ENCODE measurements around the gene HSPE1.

Gene HSPE1

DNA sequence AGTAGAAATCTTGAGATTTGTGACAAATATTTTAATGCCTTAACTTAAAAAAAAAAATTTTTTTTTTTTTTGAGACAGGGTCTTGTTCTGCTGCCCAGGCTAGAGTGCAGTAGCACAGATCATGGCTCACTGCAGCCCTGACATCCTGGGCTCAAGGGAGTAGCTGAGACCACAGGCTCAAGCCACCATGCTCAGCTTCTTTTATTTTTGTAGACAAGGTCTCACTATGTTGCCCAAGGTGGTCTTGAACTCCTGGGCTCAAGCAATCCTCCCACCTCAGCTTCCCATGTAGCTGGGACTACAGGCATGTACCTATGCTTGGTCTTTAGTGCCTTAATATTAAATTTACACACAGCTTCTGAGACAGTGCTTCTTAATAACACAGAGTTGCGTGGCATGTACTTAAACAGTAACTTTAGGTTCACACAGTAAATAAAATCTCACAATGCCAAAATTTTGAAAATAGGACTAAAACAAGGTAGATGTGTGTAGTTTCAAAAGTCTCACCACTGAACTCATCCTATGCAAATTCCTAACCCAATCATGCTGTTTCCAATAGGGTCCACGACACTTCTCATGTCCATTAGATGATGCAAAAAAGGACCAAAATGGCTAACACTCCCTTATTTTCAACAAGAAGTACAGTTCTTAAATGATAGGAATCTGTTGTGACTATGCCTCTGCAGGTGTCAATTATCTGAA, 4.6 kb upstream of the HSPE1 start:
- peak overlapping the region; percentile 93 for H3K4me3 ChIP-seq
- peak overlapping the region; percentile 91 for H3K9ac ChIP-seq (ENCODE audit: insufficient read length)
- H3K9me3 ChIP-seq (ENCODE audit: low read depth, low read length): no peaks in the 10 kb centered on the region
- no peak for DNase-seq (ENCODE audit: low read depth, low spot score)
- TF ChIP-seq FOXP2 (optimal IDR thresholded peaks at IDR 0.05; ENCODE audit: control extremely low read depth, extremely low read length, insufficient read depth) (no peak), POLR2AphosphoS5 (IDR thresholded peaks at IDR 0.05; ENCODE audit: borderline replicate concordance, low read depth, low read length) (peak; percentile 28; the same call in 1 of the 2 replicates)
- H3K27ac ChIP-seq: peak overlapping the region; percentile 2; the same call in 1 of the 2 replicates
- peaks cover 81% of the 10 kb centered on the region for H3K36me3 ChIP-seq (ENCODE audit: insufficient read depth, low read length)

DNA sequence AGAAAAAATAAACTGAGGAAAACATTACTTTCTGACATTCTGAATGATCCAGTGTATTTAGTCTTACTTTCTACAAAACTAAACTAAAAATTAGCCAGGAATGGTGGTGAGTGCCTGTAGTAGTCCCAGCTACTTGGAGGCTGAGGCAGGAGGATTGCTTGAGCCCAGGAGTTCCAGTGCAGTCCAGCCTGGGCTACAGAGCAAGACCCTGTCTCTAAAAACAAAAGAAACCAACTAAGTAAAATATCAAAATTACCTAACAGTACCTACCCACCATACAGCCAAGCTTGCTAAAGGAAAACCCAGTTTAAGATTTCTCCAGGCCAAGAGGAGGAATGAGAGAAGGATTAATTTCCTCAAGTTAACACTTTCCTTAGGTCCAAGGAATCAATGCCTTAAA, 3.5 kb upstream of the HSPE1 start:
- Histone ChIP-seq H3K4me3 (peak overlapping the region; percentile 93), H3K9me3 (ENCODE audit: low read depth, low read length) (no peaks in the 10 kb centered on the region), H3K9ac (ENCODE audit: insufficient read length) (peak overlapping the region; percentile 91), H3K27ac (peak overlapping the region; percentile 60; the same call in 1 of the 2 replicates), H3K36me3 (ENCODE audit: insufficient read depth, low read length) (peaks cover 79% of the 10 kb centered on the region)
- TF ChIP-seq FOXP2 (optimal IDR thresholded peaks at IDR 0.05; ENCODE audit: control extremely low read depth, extremely low read length, insufficient read depth): no peak
- no peak for TF ChIP-seq EZH2 (IDR thresholded peaks at IDR 0.05)
- TF ChIP-seq POLR2AphosphoS5 (IDR thresholded peaks at IDR 0.05; ENCODE audit: borderline replicate concordance, low read depth, low read length): no peak
- DNase-seq (ENCODE audit: low read depth, low spot score): no peak

DNA sequence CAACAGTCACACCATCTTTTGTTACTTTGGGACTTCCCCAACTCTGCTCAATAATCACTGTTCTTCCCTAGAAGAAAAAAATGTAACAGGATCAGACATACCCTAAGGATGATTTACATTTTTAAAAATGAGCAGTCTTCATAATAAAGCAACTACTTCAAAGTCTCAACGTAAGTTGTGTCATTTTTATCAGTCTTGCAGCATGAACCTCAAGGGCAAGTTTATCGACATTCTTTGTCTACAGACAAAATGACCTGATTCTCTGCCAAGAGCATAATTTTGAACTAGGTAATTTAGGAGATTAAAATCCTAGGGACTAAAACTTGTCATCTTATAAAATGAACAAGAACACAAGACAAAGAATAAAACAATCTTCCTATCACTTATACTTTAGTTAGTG, 2.9 kb upstream of the HSPE1 start:
- peak overlapping the region; percentile 93 for H3K4me3 ChIP-seq
- no peak for DNase-seq (ENCODE audit: low read depth, low spot score)
- H3K9me3 ChIP-seq (ENCODE audit: low read depth, low read length): no peaks in the 10 kb centered on the region
- H3K9ac ChIP-seq (ENCODE audit: insufficient read length): peak overlapping the region; percentile 91
- TF ChIP-seq FOXP2 (optimal IDR thresholded peaks at IDR 0.05; ENCODE audit: control extremely low read depth, extremely low read length, insufficient read depth) (no peak), EZH2 (IDR thresholded peaks at IDR 0.05) (no peak), POLR2AphosphoS5 (IDR thresholded peaks at IDR 0.05; ENCODE audit: borderline replicate concordance, low read depth, low read length) (no peak)
- peak overlapping the region; percentile 60 for H3K27ac ChIP-seq
- peaks cover 79% of the 10 kb centered on the region for H3K36me3 ChIP-seq (ENCODE audit: insufficient read depth, low read length)

DNA sequence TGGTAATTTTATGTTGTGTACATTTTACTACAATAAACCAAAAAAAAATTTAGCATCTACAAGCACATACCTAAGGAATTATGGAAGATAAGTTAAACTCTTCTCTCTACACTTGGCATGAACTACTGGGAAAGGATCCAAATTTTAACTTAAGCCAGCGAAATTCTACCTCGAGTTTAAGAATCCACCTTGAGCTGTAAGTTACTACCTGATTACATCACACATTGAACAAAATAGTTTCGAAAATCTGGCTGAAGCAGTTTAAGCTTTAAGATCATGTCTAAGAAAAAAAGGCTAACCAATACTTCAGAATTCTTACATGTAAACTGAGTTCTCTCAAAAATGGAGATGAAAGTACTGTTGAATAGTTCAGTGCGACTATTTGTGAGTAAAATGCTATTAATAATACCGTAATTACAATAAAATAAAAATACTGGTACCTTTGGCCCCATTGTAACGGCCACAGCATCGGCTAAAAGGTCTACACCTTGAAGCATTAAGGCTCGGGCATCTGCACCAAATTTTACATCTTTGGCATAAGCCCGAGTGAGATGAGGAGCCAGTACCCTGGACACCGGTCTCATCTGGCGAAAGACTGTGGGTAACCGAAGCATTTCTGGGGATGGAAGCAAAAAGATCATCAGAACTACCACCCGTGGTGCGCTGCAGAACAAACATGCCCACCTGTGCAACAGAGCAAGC, 1.8 kb upstream of the HSPE1 start:
- TF ChIP-seq EZH2 (IDR thresholded peaks at IDR 0.05) (no peak), FOXP2 (optimal IDR thresholded peaks at IDR 0.05; ENCODE audit: control extremely low read depth, extremely low read length, insufficient read depth) (no peak), POLR2AphosphoS5 (IDR thresholded peaks at IDR 0.05; ENCODE audit: borderline replicate concordance, low read depth, low read length) (no peak)
- DNase-seq (ENCODE audit: low read depth, low spot score): no peak
- Histone ChIP-seq H3K27ac (peak overlapping the region; percentile 60), H3K9me3 (ENCODE audit: low read depth, low read length) (no peaks in the 10 kb centered on the region), H3K4me3 (peak overlapping the region; percentile 93), H3K9ac (ENCODE audit: insufficient read length) (peak overlapping the region; percentile 91), H3K36me3 (ENCODE audit: insufficient read depth, low read length) (peaks cover 79% of the 10 kb centered on the region)

DNA sequence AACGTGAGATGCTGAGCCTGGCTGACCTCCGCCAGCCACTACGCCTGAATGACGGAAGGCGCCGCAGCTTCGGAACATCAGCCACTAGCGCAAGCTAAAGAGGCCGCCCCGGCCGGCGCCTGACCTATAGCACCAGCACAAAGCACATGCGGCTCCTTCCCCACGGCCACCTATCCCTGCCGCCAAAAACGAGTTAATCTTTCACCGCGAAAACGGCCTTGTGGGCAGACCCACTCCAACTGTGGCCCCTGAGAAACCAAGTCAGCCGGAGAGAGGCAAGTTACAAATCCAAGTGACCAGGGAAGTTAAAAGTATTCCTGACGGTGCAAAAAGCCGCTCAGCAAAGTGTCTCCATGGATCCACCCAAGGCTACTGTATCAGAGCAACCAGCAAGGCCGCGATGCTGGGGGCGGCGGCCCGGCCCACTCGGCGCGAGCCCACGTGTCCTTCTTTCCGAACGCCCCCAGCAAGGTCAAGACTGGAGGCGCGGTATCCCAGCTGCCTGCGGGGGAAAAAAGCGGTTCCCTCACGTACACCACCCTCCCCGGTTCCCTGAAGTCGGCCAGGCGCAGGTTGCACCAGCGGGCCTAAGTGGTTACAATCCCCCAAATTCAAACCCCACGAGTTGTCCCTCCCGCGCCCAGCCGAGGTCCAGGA, 1.1 kb upstream of the HSPE1 start:
- peak overlapping the region; percentile 91 for H3K9ac ChIP-seq (ENCODE audit: insufficient read length)
- DNase-seq (ENCODE audit: low read depth, low spot score): no peak
- peak overlapping the region; percentile 93 for H3K4me3 ChIP-seq
- no peak for TF ChIP-seq POLR2AphosphoS5 (IDR thresholded peaks at IDR 0.05; ENCODE audit: borderline replicate concordance, low read depth, low read length)
- TF ChIP-seq FOXP2 (optimal IDR thresholded peaks at IDR 0.05; ENCODE audit: control extremely low read depth, extremely low read length, insufficient read depth): no peak
- TF ChIP-seq EZH2 (IDR thresholded peaks at IDR 0.05): no peak
- H3K27ac ChIP-seq: peak overlapping the region; percentile 82
- H3K9me3 ChIP-seq (ENCODE audit: low read depth, low read length): no peaks in the 10 kb centered on the region
- H3K36me3 ChIP-seq (ENCODE audit: insufficient read depth, low read length): peaks cover 79% of the 10 kb centered on the region

DNA sequence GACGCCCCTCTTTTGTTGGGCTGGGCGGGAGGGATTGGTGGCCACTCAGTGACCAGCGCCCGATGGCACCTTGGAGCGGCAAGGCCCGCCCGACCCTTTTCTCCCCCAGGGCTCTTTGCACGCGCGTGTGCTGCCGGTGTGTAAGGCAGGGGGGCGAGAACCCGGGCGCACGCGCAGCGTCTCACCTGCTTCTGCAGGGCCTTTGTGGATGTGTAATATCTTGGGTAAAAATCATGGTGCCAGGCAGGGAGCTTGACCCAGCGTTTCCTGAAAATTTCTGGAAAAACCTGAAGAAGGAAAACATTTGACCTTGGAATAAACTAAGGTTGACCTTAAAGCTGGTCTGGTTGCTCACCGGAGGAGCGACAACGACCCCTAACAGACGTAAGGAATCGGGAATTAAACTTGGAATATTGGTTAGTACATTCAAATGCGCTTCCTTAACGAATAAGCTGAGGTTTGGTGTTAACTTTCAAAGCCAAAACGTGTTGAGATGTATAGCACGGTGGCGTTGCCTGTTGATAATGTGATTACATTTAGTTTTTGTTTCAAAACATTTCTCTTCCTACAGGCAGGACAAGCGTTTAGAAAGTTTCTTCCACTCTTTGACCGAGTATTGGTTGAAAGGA, 438 bp downstream of the HSPE1 start:
- Histone ChIP-seq H3K36me3 (ENCODE audit: insufficient read depth, low read length) (peaks cover 76% of the 10 kb centered on the region), H3K9me3 (ENCODE audit: low read depth, low read length) (no peaks in the 10 kb centered on the region), H3K4me3 (peak overlapping the region; percentile 93), H3K9ac (ENCODE audit: insufficient read length) (peak overlapping the region; percentile 96), H3K27ac (peak overlapping the region; percentile 86)
- DNase-seq (ENCODE audit: low read depth, low spot score): no peak
- TF ChIP-seq FOXP2 (optimal IDR thresholded peaks at IDR 0.05; ENCODE audit: control extremely low read depth, extremely low read length, insufficient read depth) (no peak), POLR2AphosphoS5 (IDR thresholded peaks at IDR 0.05; ENCODE audit: borderline replicate concordance, low read depth, low read length) (no peak), EZH2 (IDR thresholded peaks at IDR 0.05) (no peak)

DNA sequence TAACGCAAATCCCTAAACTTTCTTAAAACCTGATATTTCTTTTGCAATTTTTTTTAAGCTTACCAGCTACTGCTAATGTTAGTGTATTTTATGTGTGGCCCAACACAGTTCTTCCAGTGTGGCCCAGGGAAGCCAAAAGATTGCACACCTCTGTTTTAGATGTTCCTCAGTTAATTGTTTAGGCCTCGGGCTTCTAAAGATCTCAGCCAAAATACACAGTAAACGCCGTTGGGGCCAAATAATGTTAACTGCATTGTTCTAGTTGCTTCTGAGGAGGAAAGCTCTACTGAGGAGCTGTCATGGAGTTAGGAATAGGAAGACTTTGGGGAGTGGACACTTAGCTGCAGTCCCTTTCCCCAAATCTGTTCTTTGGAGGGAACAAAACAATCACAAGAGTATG, 2.0 kb downstream of the HSPE1 start:
- Histone ChIP-seq H3K9me3 (ENCODE audit: low read depth, low read length) (no peaks in the 10 kb centered on the region), H3K36me3 (ENCODE audit: insufficient read depth, low read length) (peaks cover 72% of the 10 kb centered on the region), H3K27ac (peak overlapping the region; percentile 67), H3K4me3 (peak overlapping the region; percentile 93), H3K9ac (ENCODE audit: insufficient read length) (peak overlapping the region; percentile 96)
- DNase-seq (ENCODE audit: low read depth, low spot score): no peak
- TF ChIP-seq POLR2AphosphoS5 (IDR thresholded peaks at IDR 0.05; ENCODE audit: borderline replicate concordance, low read depth, low read length): 0 out of 2 replicates have a peak, but pooled peaks have one; percentile 21
- no peak for TF ChIP-seq FOXP2 (optimal IDR thresholded peaks at IDR 0.05; ENCODE audit: control extremely low read depth, extremely low read length, insufficient read depth)

DNA sequence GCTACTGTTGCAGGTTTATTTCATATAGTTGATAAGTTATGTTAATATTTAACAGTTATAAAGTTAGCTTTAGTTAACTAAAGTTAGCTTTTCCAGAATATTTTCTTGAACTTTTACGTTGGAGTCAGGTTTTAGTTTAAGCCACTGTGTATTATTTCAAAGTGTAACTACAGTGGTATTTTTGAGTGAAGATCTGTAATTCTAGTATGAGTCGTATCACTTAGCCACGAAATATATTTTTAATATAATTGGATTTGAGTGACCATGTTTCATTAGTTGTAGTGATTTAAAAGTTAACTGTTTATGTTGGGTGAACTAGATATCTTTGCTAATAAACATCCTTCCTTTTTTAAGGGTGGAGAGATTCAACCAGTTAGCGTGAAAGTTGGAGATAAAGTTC, 2.5 kb downstream of the HSPE1 start:
- peak overlapping the region; percentile 96 for H3K9ac ChIP-seq (ENCODE audit: insufficient read length)
- TF ChIP-seq POLR2AphosphoS5 (IDR thresholded peaks at IDR 0.05; ENCODE audit: borderline replicate concordance, low read depth, low read length): no peak
- no peak for TF ChIP-seq FOXP2 (optimal IDR thresholded peaks at IDR 0.05; ENCODE audit: control extremely low read depth, extremely low read length, insufficient read depth)
- no peak for TF ChIP-seq EZH2 (IDR thresholded peaks at IDR 0.05)
- peak overlapping the region; percentile 93 for H3K4me3 ChIP-seq
- no peaks in the 10 kb centered on the region for H3K9me3 ChIP-seq (ENCODE audit: low read depth, low read length)
- H3K36me3 ChIP-seq (ENCODE audit: insufficient read depth, low read length): peaks cover 67% of the 10 kb centered on the region
- DNase-seq (ENCODE audit: low read depth, low spot score): no peak
- peak overlapping the region; percentile 67; the same call in 1 of the 2 replicates for H3K27ac ChIP-seq
